LoVo (cell line): Measurements from ENCODE around the gene LPAR5.

Source experiments
- DNase-seq: peaks from one replicate; pipeline ENCODE4 v3.0.0-alpha.2; 2016; ENCODE audit warnings: low spot score

LPAR5 gene

GRCh38 chr12:6635856-6636531, at the start of gene LPAR5:
Gene LPAR5 (minus strand): TSS chr12:6635959. CDS start chr12:6621248, 14,711 bp downstream.
- peak; percentile 81 for DNase-seq

GRCh38 chr12:6684609-6685008, 48.9 kb upstream of the LPAR5 start:
- DNase-seq, result no peak

GRCh38 chr12:6676962-6677361, 41.2 kb upstream of the LPAR5 start:
- DNase-seq, result no peak

- DNase-seq, result no peak
Observed at GRCh38 chr12:6672143-6672542, 36.4 kb upstream of the LPAR5 start.

- DNase-seq, result no peak
Observed at GRCh38 chr12:6667559-6668210, 31.9 kb upstream of the LPAR5 start.

GRCh38 chr12:6666211-6666610, 30.5 kb upstream of the LPAR5 start:
- no peak for DNase-seq

GRCh38 chr12:6664902-6665301, 29.1 kb upstream of the LPAR5 start:
- DNase-seq, result no peak

GRCh38 chr12:6662906-6663742, 27.4 kb upstream of the LPAR5 start, which contains the start of gene ING4:
Gene ING4 (minus strand): TSS chr12:6663119. CDS start chr12:6663101, 18 bp downstream.
- DNase-seq, result peak; percentile 100

GRCh38 chr12:6662602-6662905, 26.8 kb upstream of the LPAR5 start:
- DNase-seq, result no peak

GRCh38 chr12:6653987-6654386, 18.2 kb upstream of the LPAR5 start:
- no peak for DNase-seq

GRCh38 chr12:6653342-6653741, 17.6 kb upstream of the LPAR5 start:
- DNase-seq, result no peak

GRCh38 chr12:6652391-6652790, 16.6 kb upstream of the LPAR5 start:
- no peak for DNase-seq

- no peak for DNase-seq
Observed at GRCh38 chr12:6650832-6651231, 15.1 kb upstream of the LPAR5 start.

GRCh38 chr12:6647083-6647604, 11.4 kb upstream of the LPAR5 start, which contains the start of gene ACRBP:
Gene ACRBP (minus strand): TSS chr12:6647432. CDS start chr12:6647366, 66 bp downstream.
- peak; percentile 88 for DNase-seq

GRCh38 chr12:6646276-6647082, 10.7 kb upstream of the LPAR5 start:
- DNase-seq, result no peak

GRCh38 chr12:6644903-6645302, 9.1 kb upstream of the LPAR5 start:
- DNase-seq, result no peak

- DNase-seq, result no peak
Observed at GRCh38 chr12:6644257-6644596, 8.5 kb upstream of the LPAR5 start.

GRCh38 chr12:6643569-6644256, 8.0 kb upstream of the LPAR5 start:
- DNase-seq, result no peak

GRCh38 chr12:6641131-6641530, 5.4 kb upstream of the LPAR5 start:
- DNase-seq, result no peak

GRCh38 chr12:6640497-6640896, 4.7 kb upstream of the LPAR5 start:
- no peak for DNase-seq

GRCh38 chr12:6639151-6639801, 3.5 kb upstream of the LPAR5 start:
- DNase-seq, result no peak
